Activated CD4-positive, alpha-beta T cell treated with anti-CD3 and anti-CD28 coated beads, Interleukin-10, Interleukin-2, amounts not matched to agents 100 ng/mL and 50 ng/mL, durations not matched to agents 16 hours and 8 hours (primary cell): ENCODE data around the gene SLC29A1.
"Not testable (repeated sequence)": the region's sequence is repeated elsewhere in the genome, so short reads cannot be mapped to it uniquely, and the experiment has no call there.

Source experiments
- DNase-seq: peaks from one replicate; pipeline ENCODE4 v3.0.0-alpha.2; 2020

The SLC29A1 gene

GRCh38 chr6:44224029-44224964 is 902 bp downstream of the SLC29A1 start:
- peak; percentile 39 for DNase-seq

- no peak for DNase-seq
Measured at GRCh38 chr6:44224965-44225305, 1.5 kb downstream of the SLC29A1 start.

- no peak for DNase-seq
Measured at GRCh38 chr6:44225579-44226325, 2.4 kb downstream of the SLC29A1 start.

GRCh38 chr6:44226368-44227147 is 3.2 kb downstream of the SLC29A1 start:
- DNase-seq = no peak

- DNase-seq = no peak
Measured at GRCh38 chr6:44227148-44227793, 3.9 kb downstream of the SLC29A1 start.

GRCh38 chr6:44228031-44228430 is 4.6 kb downstream of the SLC29A1 start:
- DNase-seq = no peak

GRCh38 chr6:44228433-44228832 is 5.0 kb downstream of the SLC29A1 start:
- DNase-seq = no peak

GRCh38 chr6:44228836-44229235 is 5.4 kb downstream of the SLC29A1 start:
- DNase-seq = no peak

- DNase-seq = no peak
Measured at GRCh38 chr6:44229376-44230033, 6.1 kb downstream of the SLC29A1 start.

GRCh38 chr6:44230034-44230675 is 6.8 kb downstream of the SLC29A1 start:
- DNase-seq = no peak

GRCh38 chr6:44231426-44231825 is 8.0 kb downstream of the SLC29A1 start:
- DNase-seq = not testable (repeated sequence)

- DNase-seq = no peak
Measured at GRCh38 chr6:44232676-44233566, 9.5 kb downstream of the SLC29A1 start.

GRCh38 chr6:44233567-44234100 is 10.2 kb downstream of the SLC29A1 start:
- DNase-seq = no peak

- DNase-seq = no peak
Measured at GRCh38 chr6:44234101-44235025, 11.0 kb downstream of the SLC29A1 start.

GRCh38 chr6:44235269-44235668 is 11.9 kb downstream of the SLC29A1 start:
- no peak for DNase-seq

GRCh38 chr6:44235891-44236516 is 12.6 kb downstream of the SLC29A1 start:
- no peak for DNase-seq

- DNase-seq = peak; percentile 90
Measured at GRCh38 chr6:44237021-44237812, 13.8 kb downstream of the SLC29A1 start.
